ENCODE results near the gene ZNF521. TPM values are rescaled to one million over a fixed set of nuclear protein-coding genes. Genes with fewer than 3 reads are reported as not detected.

Gene ZNF521
- total RNA-seq, 1 donor from 2014 or later = 48.0 TPM

DNA sequence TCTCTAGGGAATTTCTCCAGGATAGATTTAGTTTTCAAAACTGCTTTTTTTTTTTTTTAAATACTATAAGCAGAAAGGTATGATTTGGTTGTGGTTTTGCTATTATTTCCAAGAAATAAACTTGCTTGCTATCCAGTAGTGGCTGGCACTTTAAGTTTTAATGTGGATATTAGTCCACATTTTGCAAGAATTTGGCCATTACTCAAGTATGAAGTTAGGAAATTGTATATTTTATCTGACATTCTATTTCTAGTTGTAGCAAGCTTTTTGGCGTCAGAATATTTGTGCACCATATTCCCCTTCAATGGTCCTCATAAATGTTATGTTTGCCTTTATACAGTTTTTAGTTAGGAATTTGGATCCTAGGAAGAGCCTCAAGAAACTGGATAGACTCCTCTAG is 226.3 kb downstream of the ZNF521 start:
- TF ChIP-seq, protein P1, sequence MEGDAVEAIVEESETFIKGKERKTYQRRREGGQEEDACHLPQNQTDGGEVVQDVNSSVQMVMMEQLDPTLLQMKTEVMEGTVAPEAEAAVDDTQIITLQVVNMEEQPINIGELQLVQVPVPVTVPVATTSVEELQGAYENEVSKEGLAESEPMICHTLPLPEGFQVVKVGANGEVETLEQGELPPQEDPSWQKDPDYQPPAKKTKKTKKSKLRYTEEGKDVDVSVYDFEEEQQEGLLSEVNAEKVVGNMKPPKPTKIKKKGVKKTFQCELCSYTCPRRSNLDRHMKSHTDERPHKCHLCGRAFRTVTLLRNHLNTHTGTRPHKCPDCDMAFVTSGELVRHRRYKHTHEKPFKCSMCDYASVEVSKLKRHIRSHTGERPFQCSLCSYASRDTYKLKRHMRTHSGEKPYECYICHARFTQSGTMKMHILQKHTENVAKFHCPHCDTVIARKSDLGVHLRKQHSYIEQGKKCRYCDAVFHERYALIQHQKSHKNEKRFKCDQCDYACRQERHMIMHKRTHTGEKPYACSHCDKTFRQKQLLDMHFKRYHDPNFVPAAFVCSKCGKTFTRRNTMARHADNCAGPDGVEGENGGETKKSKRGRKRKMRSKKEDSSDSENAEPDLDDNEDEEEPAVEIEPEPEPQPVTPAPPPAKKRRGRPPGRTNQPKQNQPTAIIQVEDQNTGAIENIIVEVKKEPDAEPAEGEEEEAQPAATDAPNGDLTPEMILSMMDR (IDR thresholded peaks at IDR 0.05; ENCODE audit: insufficient read depth, low read depth, low read length) = no peak
- no peak for TF ChIP-seq EZH2 (IDR thresholded peaks at IDR 0.05; ENCODE audit: insufficient read depth, low read length)
- DNase-seq (ENCODE audit: low read depth) = no peak

DNA sequence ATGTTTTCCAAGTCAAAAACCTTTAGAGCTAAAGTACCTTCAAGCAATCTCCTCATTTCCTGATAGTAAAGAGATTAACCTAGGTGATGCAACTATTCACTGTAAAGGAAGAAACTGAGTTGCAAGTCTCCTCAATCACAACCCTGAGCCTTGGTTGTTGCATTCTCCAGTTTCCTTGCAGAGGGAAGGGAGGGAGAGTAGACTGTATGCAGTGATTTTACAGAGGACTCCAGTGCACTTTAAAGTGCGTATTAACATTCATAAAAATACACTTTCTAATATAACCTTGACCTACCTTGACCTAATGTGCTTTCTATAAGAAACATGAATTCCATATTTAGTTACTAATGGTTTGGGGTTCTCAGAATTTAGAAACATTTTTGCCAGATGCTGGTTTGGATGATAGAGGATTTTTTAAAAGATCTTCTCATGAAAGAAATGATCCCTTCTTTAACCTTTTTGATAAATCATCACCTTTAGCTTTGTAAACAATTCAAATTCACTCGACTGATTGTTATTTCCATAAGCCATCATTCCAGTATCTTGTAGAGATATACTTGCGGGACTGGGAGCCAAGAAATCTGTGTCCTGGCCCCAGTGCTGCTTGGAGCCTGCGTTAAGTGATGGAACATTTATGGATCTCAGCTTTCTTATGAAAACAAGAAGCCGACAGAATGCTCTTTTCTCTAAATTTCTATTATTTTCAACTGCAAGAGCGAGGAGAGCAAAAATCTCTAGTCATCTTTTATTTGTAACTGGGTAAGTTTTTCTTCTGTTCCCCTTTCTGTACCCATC is 228.3 kb downstream of the ZNF521 start:
- Histone ChIP-seq H3K27ac (ENCODE audit: low read depth, low read length) (no peak overlapping the region), H3K79me2 (ENCODE audit: insufficient read depth, low read length) (no peaks in the 10 kb centered on the region), H3K9me3 (ENCODE audit: insufficient read depth, low read depth, low read length) (no peaks in the 10 kb centered on the region), H3K4me3 (ENCODE audit: insufficient read depth, low read depth, low read length) (no peak overlapping the region), H3K27me3 (ENCODE audit: insufficient read depth, low read length) (no peaks in the 10 kb centered on the region), H3K9ac (ENCODE audit: low read length) (no peak overlapping the region), H4K20me1 (ENCODE audit: insufficient read depth, low read length) (no peaks in the 10 kb centered on the region), H2AFZ (ENCODE audit: low read depth, low read length) (no peak overlapping the region), H3K36me3 (ENCODE audit: insufficient read depth, low read length) (no peaks in the 10 kb centered on the region), H3K4me1 (ENCODE audit: insufficient read depth, low read length) (no peaks in the 10 kb centered on the region), H3K4me2 (ENCODE audit: low read length) (no peak overlapping the region)
- Mint-ChIP-seq H3K27me3 (ENCODE audit: low read depth, unreplicated experiment) (no peaks in the 10 kb centered on the region), H3K27ac (ENCODE audit: unreplicated experiment) (no peak overlapping the region), H3K9me3 (ENCODE audit: unreplicated experiment) (peaks cover 4% of the 10 kb centered on the region), H3K36me3 (ENCODE audit: low read depth, unreplicated experiment) (peaks cover 2% of the 10 kb centered on the region), H3K4me1 (ENCODE audit: low read depth, unreplicated experiment) (peaks cover 4% of the 10 kb centered on the region), H3K4me3 (ENCODE audit: unreplicated experiment) (no peak overlapping the region)
- TF ChIP-seq, protein P1 (IDR thresholded peaks at IDR 0.05; ENCODE audit: insufficient read depth, low read depth, low read length) = no peak
- TF ChIP-seq EZH2 (IDR thresholded peaks at IDR 0.05; ENCODE audit: insufficient read depth, low read length) = no peak
- DNase-seq (ENCODE audit: low read depth) (no peak), FAIRE-seq (no peak)

More for the DNA sequence above, 226.3 kb downstream of the ZNF521 start:
- Mint-ChIP-seq H3K36me3 (ENCODE audit: low read depth, unreplicated experiment) (peaks cover 4% of the 10 kb centered on the region), H3K9me3 (ENCODE audit: unreplicated experiment) (peaks cover 4% of the 10 kb centered on the region), H3K4me1 (ENCODE audit: low read depth, unreplicated experiment) (peaks cover 4% of the 10 kb centered on the region), H3K4me3 (ENCODE audit: unreplicated experiment) (no peak overlapping the region), H3K27me3 (ENCODE audit: low read depth, unreplicated experiment) (no peaks in the 10 kb centered on the region), H3K27ac (ENCODE audit: unreplicated experiment) (no peak overlapping the region)
- H3K4me1 ChIP-seq (ENCODE audit: insufficient read depth, low read length) = no peaks in the 10 kb centered on the region
- no peak overlapping the region for H3K27ac ChIP-seq (ENCODE audit: low read depth, low read length)
- no peaks in the 10 kb centered on the region for H3K36me3 ChIP-seq (ENCODE audit: insufficient read depth, low read length)
- no peaks in the 10 kb centered on the region for H3K79me2 ChIP-seq (ENCODE audit: insufficient read depth, low read length)
- no peak overlapping the region for H3K9ac ChIP-seq (ENCODE audit: low read length)
- no peak overlapping the region for H3K4me2 ChIP-seq (ENCODE audit: low read length)
- no peak for FAIRE-seq
- no peaks in the 10 kb centered on the region for H4K20me1 ChIP-seq (ENCODE audit: insufficient read depth, low read length)
- no peak overlapping the region for H3K4me3 ChIP-seq (ENCODE audit: insufficient read depth, low read depth, low read length)
- H2AFZ ChIP-seq (ENCODE audit: low read depth, low read length) = no peak overlapping the region
- no peaks in the 10 kb centered on the region for H3K27me3 ChIP-seq (ENCODE audit: insufficient read depth, low read length)
- H3K9me3 ChIP-seq (ENCODE audit: insufficient read depth, low read depth, low read length) = no peaks in the 10 kb centered on the region

DNA sequence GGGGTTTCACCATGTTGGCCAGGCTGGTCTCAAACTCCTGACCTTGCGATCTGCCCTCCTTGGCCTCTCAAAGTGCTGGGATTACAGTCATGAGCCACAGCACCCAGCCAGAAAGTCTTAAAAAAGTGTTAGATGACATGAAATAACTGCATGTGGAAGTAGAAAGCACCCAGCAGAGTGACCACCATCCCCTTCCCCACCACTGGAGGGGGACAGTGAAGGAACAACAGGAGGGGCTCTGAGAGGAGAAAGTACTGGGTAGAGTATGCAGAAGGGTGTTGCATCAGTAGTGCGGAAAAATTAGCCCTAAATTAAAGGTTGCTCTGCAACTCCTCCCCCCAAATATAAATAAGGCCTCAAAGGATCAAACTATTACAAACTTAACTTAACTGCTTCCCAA is 230.5 kb downstream of the ZNF521 start:
- H3K36me3 ChIP-seq (ENCODE audit: insufficient read depth, low read length) = no peaks in the 10 kb centered on the region
- no peaks in the 10 kb centered on the region for H3K4me1 ChIP-seq (ENCODE audit: insufficient read depth, low read length)
- H3K36me3 Mint-ChIP-seq (ENCODE audit: low read depth, unreplicated experiment) = peaks cover 2% of the 10 kb centered on the region
- no peak overlapping the region for H3K27ac Mint-ChIP-seq (ENCODE audit: unreplicated experiment)
- H3K4me1 Mint-ChIP-seq (ENCODE audit: low read depth, unreplicated experiment) = peaks cover 4% of the 10 kb centered on the region
- no peak overlapping the region for H3K4me3 Mint-ChIP-seq (ENCODE audit: unreplicated experiment)
- H3K27me3 Mint-ChIP-seq (ENCODE audit: low read depth, unreplicated experiment) = no peaks in the 10 kb centered on the region
- no peak overlapping the region for H3K9ac ChIP-seq (ENCODE audit: low read length)
- H2AFZ ChIP-seq (ENCODE audit: low read depth, low read length) = no peak overlapping the region
- H3K79me2 ChIP-seq (ENCODE audit: insufficient read depth, low read length) = no peaks in the 10 kb centered on the region
- TF ChIP-seq EZH2 (IDR thresholded peaks at IDR 0.05; ENCODE audit: insufficient read depth, low read length) = no peak
- TF ChIP-seq, protein P1 (IDR thresholded peaks at IDR 0.05; ENCODE audit: insufficient read depth, low read depth, low read length) = no peak
- H3K4me3 ChIP-seq (ENCODE audit: insufficient read depth, low read depth, low read length) = no peak overlapping the region
- H3K4me2 ChIP-seq (ENCODE audit: low read length) = no peak overlapping the region
- H3K9me3 Mint-ChIP-seq (ENCODE audit: unreplicated experiment) = peaks cover 4% of the 10 kb centered on the region
- no peak overlapping the region for H3K27ac ChIP-seq (ENCODE audit: low read depth, low read length)
- no peaks in the 10 kb centered on the region for H3K27me3 ChIP-seq (ENCODE audit: insufficient read depth, low read length)
- FAIRE-seq (no peak), DNase-seq (ENCODE audit: low read depth) (no peak)
- H3K9me3 ChIP-seq (ENCODE audit: insufficient read depth, low read depth, low read length) = no peaks in the 10 kb centered on the region
- no peaks in the 10 kb centered on the region for H4K20me1 ChIP-seq (ENCODE audit: insufficient read depth, low read length)
